Panc1 (cell line): Measurements from ENCODE around the gene GOLGA1. TPM values are rescaled to one million over a fixed set of nuclear protein-coding genes. Genes with fewer than 3 reads are reported as not detected.

Experiments used
- ATAC-seq: fragments of 200-7000 bp; cut with Tn5 transposase; 2 replicates; pipeline ENCODE4 v1.9.1; 2020; ENCODE audit warnings: mild to moderate bottlenecking, moderate library complexity
- BruUV-seq: library from RNA; stranded (reverse); fragments of 400-500 nt; replicated peaks from 2 replicates; lab custom pipeline; 2021; lab: Mats Ljungman, UMichigan
- CTCF ChIA-PET: fragments of 300-600 bp; sonication (Branson Sonifier 250); formaldehyde crosslinking; loops from one replicate; lab custom pipeline; 2022; ENCODE audit warnings: antibody characterized with exemption; lab: Charles Lee
- POLR2A ChIA-PET: fragments of 300-600 bp; sonication (Branson Sonifier 250); formaldehyde crosslinking; loops from one replicate; lab custom pipeline; 2022; ENCODE audit warnings: antibody characterized with exemption; lab: Charles Lee
- DNase-seq: peaks from one replicate; pipeline ENCODE4 v3.0.0-alpha.2; 2010; ENCODE audit warnings: low read depth, low spot score
- H3K27ac ChIP-seq: 2 replicates; pipeline ENCODE4 v1.5.1; 2011; ENCODE audit warnings: mild to moderate bottlenecking, low read length, inconsistent platforms
- H3K27me3 ChIP-seq: fragments of 200-500 bp; sonication (Bioruptor generic); 2 replicates; pipeline ENCODE4 v1.6.0; 2014; ENCODE audit warnings: low read length, inconsistent platforms; ENCODE audit not compliant: control insufficient read depth, insufficient read depth
- H3K36me3 ChIP-seq: fragments of 200-500 bp; sonication (Bioruptor generic); 2 replicates; pipeline ENCODE4 v1.5.1; 2014; ENCODE audit warnings: inconsistent platforms, mild to moderate bottlenecking, low read length, moderate library complexity; ENCODE audit not compliant: control insufficient read depth, insufficient read depth
- H3K4me1 ChIP-seq: 2 replicates; pipeline ENCODE4 v1.5.1; 2011; ENCODE audit warnings: inconsistent platforms, mild to moderate bottlenecking, low read length, moderate library complexity; ENCODE audit not compliant: control insufficient read depth, insufficient read depth
- H3K4me3 ChIP-seq, 2 experiments: 2 replicates each; pipeline ENCODE4 v1.5.1; 2011 to 2012; ENCODE audit warnings: low read depth in 2 of 2, low read length in 2 of 2, mild to moderate bottlenecking in 2 of 2, inconsistent platforms in 1 of 2, moderate library complexity in 1 of 2
- H3K9me3 ChIP-seq: fragments of 200-500 bp; sonication (Bioruptor generic); 2 replicates; pipeline ENCODE4 v1.5.1; 2014; ENCODE audit warnings: low read depth, mild to moderate bottlenecking, inconsistent platforms, low read length, moderate library complexity; ENCODE audit not compliant: control insufficient read depth, insufficient read depth
- POLR2AphosphoS5 ChIP-seq: IDR thresholded peaks from 2 replicates; pipeline ENCODE4 v1.6.1; 2012; ENCODE audit warnings: mild to moderate bottlenecking, low read depth, low read length, moderate library complexity
- SIN3A ChIP-seq: IDR thresholded peaks from 2 replicates; pipeline ENCODE4 v1.6.1; 2012; ENCODE audit warnings: low read depth, mild to moderate bottlenecking, low read length, moderate library complexity, borderline replicate concordance; ENCODE audit not compliant: insufficient read depth
- TCF7L2 ChIP-seq: IDR thresholded peaks from 2 replicates; pipeline ENCODE4 v1.6.1; 2011; ENCODE audit warnings: mild to moderate bottlenecking, low read depth, low read length, inconsistent platforms
- in situ Hi-C: cut with HindIII; loops from 2 replicates; pipeline ENCODE4 v1.10.0; 2016; ENCODE audit warnings: low sequenced_read_pairs, low pct_unique_long_range_greater_than_20kb
- intact Hi-C: fragments of 100-400 bp; cut with micrococcal nuclease; formaldehyde crosslinking; loops from one replicate; pipeline ENCODE4 v1.10.0; 2022; ENCODE audit not compliant: unreplicated experiment
- total RNA-seq: library from RNA; stranded (reverse); gene quantifications from one replicate; pipeline ENCODE4 v1.2.1, GENCODE V29; 2021; ENCODE audit not compliant: unreplicated experiment
- TF ChIP-seq, protein P1 (sequence below): fragments of 450-650 bp; IDR thresholded peaks from 2 replicates; pipeline ENCODE4 v1.5.1; 2017; ENCODE audit warnings: mild to moderate bottlenecking
- TF ChIP-seq, protein P2 (sequence below), 2 experiments: IDR thresholded peaks; 2 replicates each; pipeline ENCODE4 v1.6.1; 2011 to 2012; ENCODE audit warnings: low read depth in 2 of 2, control low read depth in 1 of 2, low read length in 1 of 2, mild to moderate bottlenecking in 1 of 2, moderate library complexity in 1 of 2; ENCODE audit not compliant: insufficient read depth in 1 of 2

Gene GOLGA1
- total RNA-seq, 1 experiment from 2014 or later: 15.5 TPM

GRCh38 chr9:124869986-124870560, 70.8 kb downstream of the GOLGA1 start:
- POLR2A ChIA-PET: interaction anchor here (0.6 kb wide), 1 partner anchor 27 kb away, joined by 5 read pairs; no protein-coding TSS in a partner anchor
- ATAC-seq (no peak), DNase-seq (no peak)
- in situ Hi-C loops: no loop called here
- no TSS peak for BruUV-seq
- Histone ChIP-seq H3K4me1 (peaks cover 26% of the 10 kb centered on the region), H3K4me3 (peak overlapping the region; percentile 89 to 90), H3K36me3 (peaks cover 13% of the 10 kb centered on the region), H3K27ac (peak overlapping the region; percentile 90), H3K27me3 (no peaks in the 10 kb centered on the region), H3K9me3 (no peaks in the 10 kb centered on the region)
- intact Hi-C loops: no loop called here
- TF ChIP-seq TCF7L2: no peak
- TF ChIP-seq, protein P1, sequence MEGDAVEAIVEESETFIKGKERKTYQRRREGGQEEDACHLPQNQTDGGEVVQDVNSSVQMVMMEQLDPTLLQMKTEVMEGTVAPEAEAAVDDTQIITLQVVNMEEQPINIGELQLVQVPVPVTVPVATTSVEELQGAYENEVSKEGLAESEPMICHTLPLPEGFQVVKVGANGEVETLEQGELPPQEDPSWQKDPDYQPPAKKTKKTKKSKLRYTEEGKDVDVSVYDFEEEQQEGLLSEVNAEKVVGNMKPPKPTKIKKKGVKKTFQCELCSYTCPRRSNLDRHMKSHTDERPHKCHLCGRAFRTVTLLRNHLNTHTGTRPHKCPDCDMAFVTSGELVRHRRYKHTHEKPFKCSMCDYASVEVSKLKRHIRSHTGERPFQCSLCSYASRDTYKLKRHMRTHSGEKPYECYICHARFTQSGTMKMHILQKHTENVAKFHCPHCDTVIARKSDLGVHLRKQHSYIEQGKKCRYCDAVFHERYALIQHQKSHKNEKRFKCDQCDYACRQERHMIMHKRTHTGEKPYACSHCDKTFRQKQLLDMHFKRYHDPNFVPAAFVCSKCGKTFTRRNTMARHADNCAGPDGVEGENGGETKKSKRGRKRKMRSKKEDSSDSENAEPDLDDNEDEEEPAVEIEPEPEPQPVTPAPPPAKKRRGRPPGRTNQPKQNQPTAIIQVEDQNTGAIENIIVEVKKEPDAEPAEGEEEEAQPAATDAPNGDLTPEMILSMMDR: no peak
- TF ChIP-seq SIN3A: no peak
- TF ChIP-seq, protein P2, sequence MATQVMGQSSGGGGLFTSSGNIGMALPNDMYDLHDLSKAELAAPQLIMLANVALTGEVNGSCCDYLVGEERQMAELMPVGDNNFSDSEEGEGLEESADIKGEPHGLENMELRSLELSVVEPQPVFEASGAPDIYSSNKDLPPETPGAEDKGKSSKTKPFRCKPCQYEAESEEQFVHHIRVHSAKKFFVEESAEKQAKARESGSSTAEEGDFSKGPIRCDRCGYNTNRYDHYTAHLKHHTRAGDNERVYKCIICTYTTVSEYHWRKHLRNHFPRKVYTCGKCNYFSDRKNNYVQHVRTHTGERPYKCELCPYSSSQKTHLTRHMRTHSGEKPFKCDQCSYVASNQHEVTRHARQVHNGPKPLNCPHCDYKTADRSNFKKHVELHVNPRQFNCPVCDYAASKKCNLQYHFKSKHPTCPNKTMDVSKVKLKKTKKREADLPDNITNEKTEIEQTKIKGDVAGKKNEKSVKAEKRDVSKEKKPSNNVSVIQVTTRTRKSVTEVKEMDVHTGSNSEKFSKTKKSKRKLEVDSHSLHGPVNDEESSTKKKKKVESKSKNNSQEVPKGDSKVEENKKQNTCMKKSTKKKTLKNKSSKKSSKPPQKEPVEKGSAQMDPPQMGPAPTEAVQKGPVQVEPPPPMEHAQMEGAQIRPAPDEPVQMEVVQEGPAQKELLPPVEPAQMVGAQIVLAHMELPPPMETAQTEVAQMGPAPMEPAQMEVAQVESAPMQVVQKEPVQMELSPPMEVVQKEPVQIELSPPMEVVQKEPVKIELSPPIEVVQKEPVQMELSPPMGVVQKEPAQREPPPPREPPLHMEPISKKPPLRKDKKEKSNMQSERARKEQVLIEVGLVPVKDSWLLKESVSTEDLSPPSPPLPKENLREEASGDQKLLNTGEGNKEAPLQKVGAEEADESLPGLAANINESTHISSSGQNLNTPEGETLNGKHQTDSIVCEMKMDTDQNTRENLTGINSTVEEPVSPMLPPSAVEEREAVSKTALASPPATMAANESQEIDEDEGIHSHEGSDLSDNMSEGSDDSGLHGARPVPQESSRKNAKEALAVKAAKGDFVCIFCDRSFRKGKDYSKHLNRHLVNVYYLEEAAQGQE (IDR thresholded peaks at IDR 0.05; ENCODE audit: insufficient read depth in 1 of 2, low read depth in 2 of 2, low read length in 1 of 2): no peak
- TF ChIP-seq POLR2AphosphoS5: no peak
- CTCF ChIA-PET: no interaction called here

GRCh38 chr9:124869466-124869985, 71.4 kb downstream of the GOLGA1 start:
- Histone ChIP-seq H3K9me3 (no peaks in the 10 kb centered on the region), H3K36me3 (peaks cover 13% of the 10 kb centered on the region), H3K4me1 (peaks cover 26% of the 10 kb centered on the region), H3K4me3 (peak overlapping the region; percentile 89 to 90), H3K27me3 (no peaks in the 10 kb centered on the region), H3K27ac (peak overlapping the region; percentile 90)
- TF ChIP-seq TCF7L2: no peak
- TF ChIP-seq SIN3A: no peak
- TF ChIP-seq, protein P2 (IDR thresholded peaks at IDR 0.05; ENCODE audit: insufficient read depth in 1 of 2, low read depth in 2 of 2, low read length in 1 of 2): no peak
- no TSS peak for BruUV-seq
- ATAC-seq (no peak; the same call in 1 of the 2 replicates), DNase-seq (no peak)
- CTCF ChIA-PET: no interaction called here
- in situ Hi-C loops (no loop called here), intact Hi-C loops (no loop called here)
- POLR2A ChIA-PET: interaction anchor here (0.6 kb wide), 2 partner anchors 24 to 27 kb away, joined by 5 read pairs; no protein-coding TSS in a partner anchor
